ENCODE measurements around the gene PNPLA7.
A peak's percentile ranks its signal among the peaks of the same experiment; 100 is the strongest.
"Not testable (repeated sequence)": the region's sequence is repeated elsewhere in the genome, so short reads cannot be mapped to it uniquely, and the experiment has no call there.

Gene PNPLA7

DNA sequence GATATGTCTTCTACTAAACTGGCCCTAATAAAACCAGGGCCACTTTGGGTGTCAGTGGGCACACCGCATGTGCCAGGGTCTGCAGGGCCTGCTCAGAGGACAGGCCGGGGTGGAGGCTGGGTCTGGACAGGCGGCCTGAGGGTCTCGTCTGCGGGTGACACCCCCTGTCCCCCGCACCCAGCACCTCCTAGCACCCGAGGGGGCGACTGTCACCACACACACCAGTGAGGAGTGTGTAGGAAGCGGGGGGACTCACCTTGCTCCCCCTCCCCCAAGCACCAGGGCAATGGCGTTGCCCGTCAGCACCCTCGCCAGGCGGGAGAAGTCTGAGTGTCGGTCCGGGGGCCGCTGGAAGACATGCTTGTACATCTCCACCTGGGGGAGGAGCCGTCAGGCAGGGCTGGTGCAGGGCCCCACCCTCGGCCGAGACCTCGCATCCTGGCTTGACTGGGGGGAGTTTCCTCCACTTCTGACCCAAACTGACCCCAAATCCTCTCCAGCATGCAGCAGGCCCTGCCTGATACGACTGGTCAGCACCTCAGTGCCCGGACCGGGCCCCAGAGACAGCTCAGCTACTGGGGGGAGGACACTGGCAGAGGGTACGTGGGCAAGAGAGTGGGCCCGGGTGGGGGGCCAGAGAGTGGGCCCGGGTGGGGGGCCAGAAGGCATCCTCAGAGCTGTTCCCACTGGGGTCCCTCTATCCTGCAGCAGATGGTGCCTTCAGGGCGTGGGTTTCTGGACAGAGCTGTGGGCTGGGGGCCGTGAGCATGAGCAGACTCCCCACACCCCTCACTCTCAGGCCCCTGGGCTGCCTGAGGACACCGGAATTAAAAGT is 72.2 kb downstream of the PNPLA7 start:
- no peak for DNase-seq

DNA sequence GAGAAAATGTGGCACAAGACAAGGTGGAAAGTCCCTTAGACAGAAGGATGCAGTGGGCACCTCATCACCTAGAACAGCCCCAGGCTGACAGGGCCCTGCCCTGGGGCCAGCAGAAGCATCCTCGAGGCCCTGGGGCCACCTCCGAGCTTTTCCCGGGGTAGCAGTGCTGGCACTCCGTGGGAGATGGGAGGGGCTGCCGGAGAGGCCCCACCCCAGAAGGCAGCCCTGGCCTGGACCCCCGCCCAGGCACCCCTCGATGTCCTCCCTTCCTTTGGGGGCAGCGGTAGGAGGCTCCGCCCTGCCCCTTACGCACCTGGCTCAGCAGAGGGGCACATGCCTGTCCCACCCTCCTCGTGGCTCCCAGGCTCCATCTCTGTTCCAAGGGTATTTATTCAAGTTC is 73.3 kb downstream of the PNPLA7 start:
- DNase-seq: no peak

DNA sequence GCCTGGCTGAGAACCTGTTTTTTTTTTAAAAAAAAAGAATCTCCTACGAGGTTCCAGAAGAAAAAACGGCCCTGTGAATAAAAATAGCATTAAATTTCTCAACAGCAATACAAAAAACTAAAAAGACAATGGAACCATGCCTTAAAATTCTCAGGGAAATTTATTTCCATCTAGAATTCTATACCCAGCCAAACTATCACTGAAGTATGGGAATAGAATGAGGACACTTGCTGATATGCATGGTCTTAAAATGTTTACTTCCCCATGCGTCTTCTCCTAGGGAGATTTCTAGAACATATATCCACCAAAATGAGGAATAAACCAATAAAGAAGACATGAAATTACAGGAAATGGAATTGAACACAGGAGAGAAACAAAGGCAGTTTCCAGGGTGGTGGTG is 74.5 kb downstream of the PNPLA7 start:
- no peak for DNase-seq

DNA sequence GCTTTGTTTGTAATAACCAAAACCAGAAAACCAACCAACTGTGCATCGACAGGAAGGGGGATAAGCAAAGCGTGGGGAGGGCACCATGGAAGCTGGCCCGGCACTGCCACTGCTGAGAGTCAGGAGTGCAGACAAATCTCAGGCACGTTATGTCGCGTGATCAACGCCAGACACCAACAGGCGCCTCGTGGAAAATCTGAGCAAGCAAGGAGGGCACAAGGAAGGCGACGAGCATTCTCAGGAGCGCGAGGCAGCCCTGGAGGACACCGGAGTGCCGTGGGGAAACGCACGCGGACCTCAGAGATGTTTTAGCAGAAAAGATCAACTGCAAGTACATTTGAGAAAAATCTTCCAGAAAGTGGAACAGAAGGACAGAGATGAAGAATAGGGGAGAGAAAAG is 75.9 kb downstream of the PNPLA7 start:
- DNase-seq: no peak

DNA sequence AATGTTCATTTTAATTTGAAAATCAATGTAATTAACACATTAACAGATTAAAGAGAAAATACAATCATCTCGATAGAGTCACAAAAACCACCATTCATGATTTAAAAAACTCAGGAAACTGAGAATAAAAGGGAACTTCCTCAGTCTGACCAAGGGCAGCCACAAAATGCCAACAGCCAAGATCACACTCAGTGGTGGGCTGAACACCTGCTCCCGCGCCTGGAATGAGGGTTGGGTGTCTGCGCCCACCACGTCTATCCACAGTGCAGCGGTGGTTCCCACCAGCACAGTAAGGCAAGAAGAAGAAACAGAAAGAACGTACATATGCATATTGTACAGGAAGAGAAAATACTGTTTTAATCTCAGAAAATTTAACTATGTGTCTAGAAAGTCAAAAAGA is 79.4 kb downstream of the PNPLA7 start:
- no peak for DNase-seq

DNA sequence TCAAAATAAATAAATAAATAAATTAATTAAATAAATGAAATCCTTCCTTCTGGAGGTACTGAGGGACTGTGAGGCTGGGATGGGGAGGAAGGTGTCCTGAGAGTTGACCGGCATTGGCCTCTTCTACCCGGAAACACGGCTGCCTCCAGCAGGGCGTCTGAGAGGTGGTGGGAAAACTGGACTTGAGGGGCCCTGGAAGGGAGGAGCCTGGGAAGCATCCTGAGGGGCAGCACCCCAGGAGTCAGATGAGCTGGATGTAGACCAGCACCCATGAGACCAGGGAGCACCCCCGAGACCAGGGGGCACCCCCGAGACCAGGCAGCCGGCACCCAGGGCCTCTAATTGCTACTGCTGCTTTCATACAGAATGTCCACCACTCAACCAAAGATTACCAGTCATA is 82.3 kb downstream of the PNPLA7 start:
- no peak for DNase-seq

DNA sequence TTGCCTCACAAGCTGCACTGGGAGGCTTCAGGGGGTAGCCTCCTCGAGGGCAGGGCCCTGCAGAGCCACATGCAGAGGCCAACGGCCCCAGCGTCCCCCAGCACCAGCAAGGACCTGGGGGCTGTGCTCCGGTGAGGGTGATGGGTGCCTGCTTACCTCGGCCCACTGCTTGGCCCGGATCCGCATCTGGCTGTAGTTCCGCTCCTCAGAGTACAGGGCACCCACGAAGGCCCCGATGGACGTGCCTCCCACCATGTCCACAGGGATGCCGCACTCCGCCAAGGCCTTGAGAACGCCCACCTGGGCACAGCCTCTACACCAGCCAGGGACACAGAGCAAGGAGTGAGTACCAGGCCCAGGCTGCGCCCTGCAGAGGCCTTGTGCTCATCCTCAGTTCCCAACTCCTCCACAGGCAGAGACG is 83.0 kb downstream of the PNPLA7 start:
- DNase-seq: no peak

DNA sequence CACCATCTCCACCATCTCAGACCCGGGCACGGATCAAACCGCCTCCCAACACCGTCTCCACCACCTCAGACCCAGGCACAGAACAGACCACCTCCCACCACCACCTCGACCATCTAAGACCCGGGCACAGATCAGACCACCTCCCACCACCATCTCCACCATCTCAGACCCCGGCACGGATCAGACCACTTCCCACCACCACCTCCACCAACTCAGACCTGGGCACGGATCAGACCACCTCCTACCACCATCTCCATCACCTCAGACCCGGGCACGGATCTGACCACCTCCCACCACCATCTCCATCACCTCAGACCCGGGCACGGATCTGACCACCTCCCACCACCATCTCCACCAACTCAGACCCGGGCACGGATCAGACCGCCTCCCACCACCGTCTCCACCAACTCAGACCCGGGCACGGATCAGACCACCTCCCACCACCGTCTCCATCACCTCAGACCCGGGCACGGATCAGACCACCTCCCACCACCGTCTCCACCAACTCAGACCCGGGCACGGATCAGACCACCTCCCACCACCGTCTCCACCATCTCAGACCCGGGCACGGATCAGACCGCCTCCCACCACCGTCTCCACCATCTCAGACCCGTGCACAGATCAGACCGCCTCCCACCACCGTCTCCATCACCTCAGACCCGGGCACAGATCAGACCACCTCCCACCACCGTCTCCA is 83.7 kb downstream of the PNPLA7 start:
- DNase-seq: not testable (repeated sequence)

DNA sequence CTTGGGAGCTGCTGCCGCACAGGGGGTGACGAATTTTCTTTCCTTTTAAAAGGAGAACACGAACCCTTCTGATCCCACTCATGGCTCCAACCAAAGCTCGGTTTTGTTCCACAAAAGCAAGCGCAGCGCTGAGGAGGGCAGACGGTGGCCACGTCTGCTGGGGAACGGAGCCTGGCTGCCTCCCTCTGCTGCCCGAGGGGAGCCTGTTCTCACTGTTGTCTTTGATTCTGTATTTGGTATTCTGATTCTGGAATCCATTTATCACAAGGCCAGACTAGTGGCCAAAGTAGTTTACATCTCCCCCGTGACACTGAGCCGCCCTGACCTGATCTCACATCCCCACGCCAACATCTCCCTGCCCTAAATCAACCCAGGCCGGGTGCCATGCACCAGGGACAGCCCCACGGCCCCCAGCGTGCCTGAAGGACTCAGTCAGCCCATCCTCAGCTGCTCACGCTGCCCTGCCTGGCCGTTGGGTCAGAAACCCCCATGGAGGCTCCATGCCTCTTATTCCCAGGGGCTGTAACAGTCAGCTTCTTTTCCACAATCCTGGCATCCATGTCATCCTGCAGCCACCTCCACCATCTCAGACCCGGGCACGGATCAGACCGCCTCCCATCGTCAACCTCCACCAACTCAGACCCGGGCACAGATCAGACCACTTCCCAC is 84.3 kb downstream of the PNPLA7 start:
- DNase-seq: no peak

DNA sequence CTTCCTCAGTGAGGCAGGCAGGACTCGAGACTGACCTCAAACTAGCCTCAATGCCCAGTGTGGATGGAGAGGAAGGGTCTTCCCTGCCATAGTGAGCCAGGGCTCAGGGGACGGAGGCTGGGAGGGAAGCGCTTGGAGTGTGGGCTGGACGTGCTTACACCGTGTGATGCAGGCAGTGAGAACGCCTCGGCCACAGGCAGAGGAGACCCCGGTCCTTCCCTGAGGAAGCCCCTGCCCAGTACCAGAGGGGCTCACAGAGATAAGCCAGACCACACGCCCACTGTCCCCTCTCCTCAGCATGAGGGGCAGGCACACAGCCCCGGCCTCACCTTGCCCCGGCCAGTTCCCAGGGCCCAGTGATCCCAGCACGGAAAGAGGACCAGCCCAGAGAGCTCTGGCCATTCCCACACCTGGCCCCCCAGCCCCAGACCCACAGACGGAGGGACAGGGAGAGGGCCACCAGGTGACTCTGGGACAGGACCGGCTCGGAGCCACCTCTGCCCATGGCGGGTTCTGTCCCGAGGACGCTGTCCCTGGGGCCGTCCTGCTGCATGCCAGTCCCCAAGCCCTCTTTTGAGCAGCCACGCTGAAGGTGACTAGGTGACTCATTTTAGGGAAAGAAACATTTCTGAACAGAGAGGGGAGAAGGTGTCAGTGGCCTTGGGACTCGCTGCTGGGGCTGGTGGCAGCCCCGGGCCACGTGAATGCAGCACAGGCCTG is 85.0 kb downstream of the PNPLA7 start:
- no peak for DNase-seq

DNA sequence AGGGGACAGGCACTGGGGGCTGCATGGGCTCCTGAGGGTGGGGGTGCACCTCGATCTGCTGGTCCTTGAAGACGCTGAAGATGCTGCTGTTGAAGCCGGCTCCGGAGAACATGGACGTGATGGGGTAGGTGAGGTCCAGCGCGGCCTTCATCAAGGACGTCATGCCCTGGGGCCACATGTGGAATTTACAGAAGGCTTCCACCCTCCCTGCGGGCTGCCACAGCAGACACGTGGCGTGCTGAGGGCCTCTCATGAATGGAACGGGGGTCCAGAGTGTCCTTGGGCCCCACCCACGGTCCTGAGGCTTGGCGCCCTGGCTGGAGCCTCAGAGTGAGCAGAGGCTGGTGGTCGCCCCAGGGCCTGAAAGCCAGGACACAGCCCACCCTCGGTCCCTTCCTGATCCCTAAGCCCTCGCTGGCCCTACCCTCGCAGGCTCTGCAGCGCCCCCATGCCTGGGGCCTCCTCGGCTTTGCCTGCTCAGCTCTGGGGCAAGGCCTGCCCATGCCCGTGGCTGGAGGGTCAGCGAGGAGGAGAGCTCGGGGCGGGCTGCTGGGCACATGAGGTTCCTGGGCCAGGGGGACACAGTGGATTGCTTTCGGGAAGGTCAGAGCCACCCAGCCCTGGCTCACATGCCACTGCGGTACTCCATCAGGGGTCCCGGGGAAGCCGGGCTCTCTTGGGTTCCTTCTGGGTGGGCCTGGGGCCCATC is 85.8 kb downstream of the PNPLA7 start:
- DNase-seq: no peak

DNA sequence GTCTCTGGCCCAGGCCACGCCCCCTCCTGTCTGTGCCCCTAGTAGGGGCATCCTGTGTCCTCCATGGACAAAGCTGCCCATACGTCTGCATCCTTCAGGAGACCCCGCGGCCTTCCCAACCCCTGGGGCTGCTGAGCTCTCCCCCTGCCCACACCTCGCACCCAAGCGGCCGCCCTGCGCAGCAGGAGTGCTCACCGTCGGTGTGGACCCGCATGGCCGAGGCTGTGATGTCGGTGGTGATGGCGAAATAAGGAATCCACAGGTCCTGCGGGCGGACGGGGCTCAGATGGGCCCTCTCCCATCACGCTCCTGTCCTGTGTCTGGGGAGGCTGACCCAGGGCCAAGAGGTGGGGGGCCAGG is 86.3 kb downstream of the PNPLA7 start:
- no peak for DNase-seq

DNA sequence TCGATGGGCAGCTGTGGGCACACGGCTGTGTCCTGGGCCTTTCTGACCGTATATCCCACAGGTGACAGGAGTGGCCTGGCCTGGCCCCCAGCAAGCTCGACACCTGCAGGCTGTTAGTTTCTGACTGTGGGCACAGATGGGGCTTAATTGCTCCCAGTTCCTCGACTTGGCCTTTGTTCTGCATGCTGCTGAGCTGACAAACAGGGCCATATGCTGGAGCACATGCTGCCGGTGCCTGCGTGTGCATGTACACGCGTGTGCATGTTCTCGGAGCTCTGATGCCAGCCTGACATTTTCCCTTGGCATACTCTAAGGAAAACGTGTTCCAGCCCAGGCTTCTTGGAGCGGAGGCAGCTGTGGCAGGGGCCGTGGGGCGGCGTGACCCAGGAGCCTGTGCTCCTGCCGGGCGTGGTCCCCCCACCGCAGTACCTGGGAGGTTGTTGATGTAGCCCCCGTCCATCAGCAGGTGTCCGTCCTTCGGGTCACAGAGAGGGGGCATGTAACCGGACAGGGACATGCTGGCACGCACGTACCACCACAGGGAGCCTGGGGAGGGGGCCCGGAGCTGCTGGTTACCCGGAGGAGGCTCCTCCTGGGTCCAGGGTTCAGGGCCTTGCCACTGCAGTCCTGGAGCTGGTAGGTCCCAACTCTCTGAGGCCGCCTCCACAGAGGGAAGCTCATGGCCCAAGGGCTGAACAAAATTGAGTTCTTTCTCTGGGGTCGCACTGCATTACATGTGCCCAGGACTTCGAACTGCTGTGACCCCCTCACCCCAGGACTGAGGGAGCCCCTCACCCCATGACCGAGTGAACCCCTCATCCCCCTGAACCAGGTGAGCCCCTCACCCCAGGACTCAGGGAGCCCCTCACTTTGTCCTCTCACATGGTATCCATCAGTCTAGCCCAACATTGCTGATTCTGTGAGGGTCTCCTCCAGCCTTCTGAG is 86.9 kb downstream of the PNPLA7 start:
- DNase-seq: no peak

DNA sequence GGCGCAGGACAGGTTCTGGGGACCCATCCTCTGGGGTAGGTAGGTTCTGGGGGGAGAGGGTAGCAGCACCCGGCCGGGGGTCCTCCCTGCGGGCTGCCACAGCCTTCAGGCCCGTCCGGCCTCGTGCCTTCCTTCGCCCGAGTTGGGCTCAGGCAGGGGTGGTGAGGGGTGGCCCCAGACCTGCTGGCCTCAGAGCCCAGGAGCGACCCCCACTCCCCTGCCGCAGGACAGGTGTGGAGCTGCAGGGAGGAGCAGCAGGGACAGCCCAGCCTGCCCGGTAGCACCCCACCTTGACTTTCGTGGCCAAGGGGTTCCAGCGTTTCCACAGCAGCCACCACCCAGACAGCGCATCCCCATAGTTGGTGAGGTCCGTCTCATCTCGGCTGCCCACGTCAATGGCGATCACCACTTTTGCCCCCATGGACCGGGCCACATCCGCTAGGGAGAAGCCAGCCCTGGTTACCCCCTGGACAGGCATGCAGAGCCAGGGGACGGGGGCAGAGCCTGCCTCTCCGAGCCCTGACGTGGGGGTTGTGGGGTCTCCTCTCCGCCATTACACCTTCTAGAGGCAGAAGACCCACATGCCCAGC is 87.7 kb downstream of the PNPLA7 start:
- DNase-seq: no peak

DNA sequence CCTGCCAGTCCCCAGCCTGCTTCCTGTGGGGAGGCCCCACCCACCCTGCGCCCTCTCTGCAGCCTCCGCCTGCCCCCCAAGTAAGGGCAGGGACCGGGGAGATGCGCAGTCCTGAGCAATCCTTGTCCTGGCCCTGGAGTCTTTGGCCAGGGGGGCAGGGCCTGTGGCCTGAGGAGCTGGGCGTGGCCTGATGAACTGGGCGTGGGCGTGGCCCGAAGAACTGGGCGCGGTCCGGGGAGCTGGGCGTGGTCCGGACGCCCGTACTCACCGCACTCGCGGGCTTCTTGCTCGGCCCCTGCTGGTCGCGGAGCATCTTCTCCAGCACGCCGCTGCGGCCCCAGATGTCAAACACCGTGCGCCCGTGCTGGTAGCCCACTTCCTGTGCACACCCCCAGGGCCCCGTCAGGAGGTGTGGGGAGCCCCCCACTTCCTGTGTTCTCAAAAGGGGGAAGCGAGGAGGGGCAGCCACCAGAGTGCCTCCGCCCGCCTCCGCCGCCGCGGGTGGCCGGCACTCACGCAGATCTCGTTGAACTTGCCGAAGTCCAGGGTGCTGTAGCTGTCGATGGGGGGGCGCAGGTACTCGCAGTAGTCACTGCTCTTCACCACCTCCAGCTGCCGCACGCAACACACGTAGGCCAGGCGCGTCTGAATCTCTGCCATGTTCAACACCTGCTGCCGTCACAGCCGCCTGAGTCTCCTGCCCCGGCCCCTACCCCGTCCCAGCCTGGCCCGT is 88.4 kb downstream of the PNPLA7 start:
- DNase-seq: peak; percentile 59 to 62

DNA sequence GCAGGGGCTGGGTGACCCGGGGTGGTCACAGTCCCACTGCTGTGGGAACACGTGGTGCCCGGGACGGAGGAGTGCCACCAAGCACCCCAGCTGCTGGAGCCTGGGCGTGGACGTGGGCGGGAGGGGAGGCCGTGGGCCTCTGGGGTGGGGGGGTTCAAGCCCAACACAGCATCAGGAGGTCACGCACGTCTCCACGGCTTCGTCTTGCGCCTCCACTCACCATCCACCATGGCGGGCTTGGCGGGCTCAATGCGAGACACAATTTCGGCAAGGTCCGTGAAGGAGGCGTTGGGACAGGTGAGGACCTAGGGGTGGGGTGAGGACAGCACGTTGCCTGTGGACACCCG is 88.9 kb downstream of the PNPLA7 start:
- no peak for DNase-seq

DNA sequence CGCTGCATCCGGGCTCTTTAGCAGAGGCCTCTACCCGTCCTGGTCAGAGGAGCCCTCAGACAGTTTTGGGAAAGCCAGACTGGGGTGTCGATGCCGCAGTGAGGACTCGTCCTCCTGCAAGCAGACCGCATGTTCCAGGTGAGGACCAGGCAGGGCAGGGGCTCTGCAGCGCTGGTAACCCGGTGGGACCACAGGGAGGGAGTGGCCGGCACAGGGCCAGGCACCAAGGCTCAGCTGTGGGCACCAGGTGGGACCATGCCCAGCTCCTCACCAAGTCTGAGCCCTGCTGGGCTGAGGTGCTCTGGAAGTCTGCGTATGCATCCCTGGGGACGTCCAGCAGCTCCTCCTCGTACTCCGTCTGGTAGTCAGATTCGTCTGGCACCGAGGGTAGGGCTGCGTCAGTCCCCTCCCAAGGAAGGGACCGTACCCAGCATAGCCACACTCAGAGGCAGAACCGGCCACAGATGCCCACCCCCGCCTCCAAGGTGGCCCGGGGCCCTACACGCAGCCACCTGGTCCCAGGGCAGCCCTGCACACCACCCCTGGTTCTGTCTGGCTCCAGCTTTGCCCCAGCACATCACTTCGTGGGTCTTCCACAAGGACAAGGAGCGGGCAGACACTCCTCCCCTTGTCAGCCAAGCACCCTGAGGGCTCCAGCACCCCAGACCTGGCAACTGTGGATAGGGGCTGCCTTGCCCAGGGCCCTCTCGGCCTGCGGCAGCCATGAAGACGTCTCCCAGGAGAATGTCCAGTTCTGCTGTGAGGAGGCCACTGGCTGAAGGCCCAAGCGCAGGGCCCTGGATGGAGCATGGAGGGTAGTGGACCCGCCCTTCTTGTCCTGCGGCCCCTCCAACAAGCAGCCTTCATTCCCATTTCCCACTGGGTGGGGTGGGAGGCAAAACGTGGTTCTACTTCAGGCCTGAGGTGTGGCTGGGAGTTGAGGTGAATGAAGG is 89.6 kb downstream of the PNPLA7 start:
- no peak for DNase-seq

DNA sequence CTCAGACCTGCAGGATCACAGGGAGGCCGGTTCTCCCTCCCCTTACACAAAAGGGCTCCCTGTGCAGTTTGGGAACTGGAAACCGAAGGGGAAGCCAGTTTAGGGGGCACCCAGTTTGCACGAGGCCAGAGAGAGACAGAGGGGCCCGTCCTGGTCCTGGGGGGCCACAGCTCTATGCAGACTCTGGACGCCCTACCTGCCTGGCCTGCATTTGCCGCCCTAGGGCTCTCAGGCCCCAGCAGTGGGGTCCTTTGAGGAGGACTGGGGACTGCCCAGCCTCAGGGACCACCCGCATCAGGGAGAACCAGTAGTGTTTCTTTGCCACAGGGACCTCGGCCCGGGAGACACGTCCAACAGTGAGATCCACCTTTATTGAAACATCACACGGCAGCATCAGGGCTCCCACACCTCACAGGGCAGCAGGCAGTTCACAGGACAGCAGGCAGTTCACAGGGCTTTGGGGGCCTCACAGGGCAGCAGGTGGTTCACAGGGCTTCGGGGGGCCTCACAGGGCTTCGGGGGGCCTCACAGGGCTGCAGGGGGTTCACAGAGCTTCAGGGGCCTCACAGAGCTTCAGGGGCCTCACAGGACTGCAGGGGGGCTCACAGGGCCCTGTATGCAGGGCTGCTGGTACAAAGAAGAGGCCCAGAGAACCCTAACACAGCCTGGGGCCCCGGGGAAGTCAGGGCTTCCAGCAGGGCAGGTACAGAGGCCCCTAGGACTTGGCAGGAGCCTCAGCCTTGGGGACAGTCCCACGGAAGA is 90.4 kb downstream of the PNPLA7 start:
- DNase-seq: no peak
